Neural crest cell (in vitro differentiated cells): ENCODE measurements around the gene SUMO1. TPM values are rescaled to one million over a fixed set of nuclear protein-coding genes. Genes with fewer than 3 reads are reported as not detected.

Experiments used
- DNase-seq: peaks from one replicate; pipeline ENCODE4 v3.0.0; 2021; ENCODE audit warnings: low read depth, mixed read lengths, low spot score
- H3K27ac Mint-ChIP-seq: one replicate; pipeline ENCODE4 v1.8.0; 2021; ENCODE audit warnings: mild to moderate bottlenecking, mixed read lengths; ENCODE audit not compliant: unreplicated experiment
- H3K27me3 Mint-ChIP-seq: 2 replicates; pipeline ENCODE4 v1.8.0; 2021; ENCODE audit warnings: low read depth, mild to moderate bottlenecking, mixed read lengths
- H3K36me3 Mint-ChIP-seq: 2 replicates; pipeline ENCODE4 v1.8.0; 2021; ENCODE audit warnings: low read depth, mild to moderate bottlenecking, mixed read lengths
- H3K4me1 Mint-ChIP-seq: 2 replicates; pipeline ENCODE4 v1.8.0; 2021; ENCODE audit warnings: mixed read lengths
- H3K4me3 Mint-ChIP-seq: one replicate; pipeline ENCODE4 v1.8.0; 2021; ENCODE audit warnings: mild to moderate bottlenecking, mixed read lengths
- H3K9me3 Mint-ChIP-seq: 2 replicates; pipeline ENCODE4 v1.8.0; 2021; ENCODE audit warnings: mixed read lengths
- CTCF ChIP-seq: fragments of 200-600 bp; sonication (generic); conservative IDR thresholded peaks from 2 replicates; pipeline ENCODE4 v1.5.0; 2021; ENCODE audit warnings: antibody characterized with exemption, mild to moderate bottlenecking
- total RNA-seq: library from RNA; stranded (reverse); gene quantifications from 2 replicates; pipeline ENCODE4 v1.2.1, GENCODE V29; 2021

The SUMO1 gene
- total RNA-seq, 1 donor from 2014 or later, result 128 TPM

GRCh38 chr2:202194418-202194817 is 44.0 kb downstream of the SUMO1 start:
- H3K4me3 Mint-ChIP-seq, result no peak overlapping the region
- no peak for DNase-seq
- H3K27ac Mint-ChIP-seq, result no peak overlapping the region
- H3K9me3 Mint-ChIP-seq, result no peaks in the 10 kb centered on the region
- no peaks in the 10 kb centered on the region for H3K36me3 Mint-ChIP-seq
- H3K27me3 Mint-ChIP-seq, result no peaks in the 10 kb centered on the region
- TF ChIP-seq CTCF, result no peak
- no peaks in the 10 kb centered on the region for H3K4me1 Mint-ChIP-seq

GRCh38 chr2:202193881-202194353 is 44.5 kb downstream of the SUMO1 start:
- H3K27ac Mint-ChIP-seq, result no peak overlapping the region
- H3K36me3 Mint-ChIP-seq, result no peaks in the 10 kb centered on the region
- H3K9me3 Mint-ChIP-seq, result no peaks in the 10 kb centered on the region
- H3K4me3 Mint-ChIP-seq, result no peak overlapping the region
- H3K27me3 Mint-ChIP-seq, result no peaks in the 10 kb centered on the region
- no peaks in the 10 kb centered on the region for H3K4me1 Mint-ChIP-seq
- TF ChIP-seq CTCF, result no peak
- no peak for DNase-seq

- TF ChIP-seq CTCF, result no peak
- DNase-seq, result no peak
- H3K9me3 Mint-ChIP-seq, result no peaks in the 10 kb centered on the region
- no peaks in the 10 kb centered on the region for H3K36me3 Mint-ChIP-seq
- H3K4me1 Mint-ChIP-seq, result no peaks in the 10 kb centered on the region
- H3K27me3 Mint-ChIP-seq, result no peaks in the 10 kb centered on the region
- no peak overlapping the region for H3K4me3 Mint-ChIP-seq
- no peak overlapping the region for H3K27ac Mint-ChIP-seq
Observed at GRCh38 chr2:202193305-202193704, 45.1 kb downstream of the SUMO1 start.

DNA sequence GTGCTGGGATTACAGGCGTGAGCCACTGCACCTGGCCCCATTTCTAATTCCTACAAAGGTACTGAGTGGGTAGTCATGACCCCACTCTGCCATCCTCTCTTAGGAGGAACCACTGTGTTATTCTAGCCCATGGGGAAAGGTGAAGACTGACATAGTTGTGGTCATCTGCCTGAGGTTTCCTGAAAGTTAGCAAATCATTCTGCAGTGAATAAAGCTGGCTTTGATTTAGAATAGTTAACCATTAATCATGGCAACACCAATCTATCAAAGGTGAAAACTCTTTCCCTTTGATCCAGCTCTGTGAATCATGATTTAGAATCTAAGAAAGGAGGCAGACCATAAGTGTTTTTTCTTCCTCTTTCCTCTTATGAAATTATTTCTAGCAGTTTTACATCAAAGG is 50.8 kb downstream of the SUMO1 start:
- TF ChIP-seq CTCF, result no peak
- Mint-ChIP-seq H3K36me3 (peaks cover under 1% of the 10 kb centered on the region), H3K27me3 (no peaks in the 10 kb centered on the region), H3K9me3 (peaks cover under 1% of the 10 kb centered on the region), H3K27ac (no peak overlapping the region), H3K4me1 (no peaks in the 10 kb centered on the region), H3K4me3 (no peak overlapping the region)
- DNase-seq, result no peak

DNA sequence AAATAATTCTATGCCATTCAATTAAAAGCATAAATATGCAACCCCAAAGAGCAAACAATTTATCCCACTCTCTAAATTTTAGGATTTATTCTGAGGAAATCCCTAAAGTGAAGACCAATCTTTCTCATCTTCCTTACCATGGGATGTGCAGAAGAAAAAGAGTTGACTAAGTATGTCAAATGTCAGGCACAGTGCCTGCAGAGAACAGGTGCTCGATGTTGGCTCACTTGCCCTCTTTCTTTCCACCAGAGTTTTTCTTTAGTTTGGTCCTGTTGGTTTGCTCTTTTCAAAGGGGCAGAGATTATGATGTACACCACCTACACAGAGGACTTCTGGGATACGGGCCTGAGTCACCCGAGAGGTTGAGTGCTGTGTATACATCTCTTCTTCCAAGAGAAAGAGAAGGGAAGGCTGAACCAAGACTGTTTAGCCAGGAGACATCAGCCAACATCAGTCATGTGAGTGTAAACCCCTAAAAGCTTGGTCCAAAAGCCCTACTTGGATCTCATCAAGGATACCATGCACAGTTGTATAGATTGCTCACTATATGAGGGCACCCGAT is 51.7 kb downstream of the SUMO1 start:
- no peak overlapping the region for H3K4me3 Mint-ChIP-seq
- H3K27ac Mint-ChIP-seq, result no peak overlapping the region
- no peaks in the 10 kb centered on the region for H3K27me3 Mint-ChIP-seq
- H3K36me3 Mint-ChIP-seq, result peaks cover 3% of the 10 kb centered on the region
- no peak for DNase-seq
- TF ChIP-seq CTCF, result no peak
- H3K9me3 Mint-ChIP-seq, result peaks cover 4% of the 10 kb centered on the region
- H3K4me1 Mint-ChIP-seq, result no peaks in the 10 kb centered on the region
